SK-N-SH treated with all-trans-retinoic acid at 6 μM for 48 hours (cell line): ENCODE results near the gene XRN1.
A peak's percentile ranks its signal among the peaks of the same experiment; 100 is the strongest.

Experiments used
- CREB5 ChIP-seq: fragments of 250-450 bp; sonication (Bioruptor Pico); IDR thresholded peaks from 2 replicates; pipeline ENCODE4 v1.5.1; 2020; ENCODE audit warnings: low read depth, mild to moderate bottlenecking, moderate library complexity
- OSR1 ChIP-seq: fragments of 250-450 bp; sonication (Bioruptor Pico); IDR thresholded peaks from 2 replicates; pipeline ENCODE4 v1.8.0; 2022; ENCODE audit warnings: moderate library complexity, mild to moderate bottlenecking, inconsistent platforms
- PATZ1 ChIP-seq: fragments of 250-450 bp; sonication (Bioruptor Pico); IDR thresholded peaks from 2 replicates; pipeline ENCODE4 v1.8.0; 2020; ENCODE audit warnings: mild to moderate bottlenecking, moderate library complexity, borderline replicate concordance
- POU6F1 ChIP-seq: fragments of 250-450 bp; sonication (Bioruptor Pico); IDR thresholded peaks from 2 replicates; pipeline ENCODE4 v1.8.0; 2021; ENCODE audit warnings: low read depth, mild to moderate bottlenecking, moderate library complexity, borderline replicate concordance
- RARB ChIP-seq: fragments of 250-450 bp; sonication (Bioruptor Pico); IDR thresholded peaks from 2 replicates; pipeline ENCODE4 v1.8.0; 2021; ENCODE audit warnings: mild to moderate bottlenecking, moderate library complexity
- SNAI2 ChIP-seq: fragments of 250-450 bp; sonication (Bioruptor Pico); IDR thresholded peaks from 2 replicates; pipeline ENCODE4 v1.5.0; 2020; ENCODE audit warnings: mild to moderate bottlenecking, moderate library complexity
- TCF4 ChIP-seq: fragments of 250-450 bp; sonication (Bioruptor Pico); IDR thresholded peaks from 2 replicates; pipeline ENCODE4 v1.8.0; 2021; ENCODE audit warnings: mild to moderate bottlenecking, moderate library complexity, borderline replicate concordance
- TOX ChIP-seq: fragments of 250-450 bp; sonication (Bioruptor Pico); IDR thresholded peaks from 2 replicates; pipeline ENCODE4 v1.8.0; 2021; ENCODE audit warnings: mild to moderate bottlenecking, moderate library complexity, borderline replicate concordance
- ZC3H10 ChIP-seq: fragments of 250-450 bp; sonication (Bioruptor Pico); IDR thresholded peaks from 2 replicates; pipeline ENCODE4 v1.5.1; 2021; ENCODE audit warnings: mild to moderate bottlenecking, moderate library complexity
- ZFP30 ChIP-seq: fragments of 450-650 bp; formaldehyde crosslinking; IDR thresholded peaks from 2 replicates; pipeline ENCODE4 v1.5.0; 2022; ENCODE audit warnings: mild to moderate bottlenecking, moderate library complexity
- ZNF565 ChIP-seq: fragments of 450-650 bp; formaldehyde crosslinking; conservative IDR thresholded peaks from 2 replicates; pipeline ENCODE4 v1.5.0; 2020; ENCODE audit warnings: low read depth, mild to moderate bottlenecking, moderate library complexity

- TF ChIP-seq PATZ1 (CRISPR knock-in tag) (no peak), TOX (CRISPR knock-in tag) (no peak), CREB5 (no peak), ZC3H10 (CRISPR knock-in tag) (no peak), POU6F1 (CRISPR knock-in tag) (no peak), ZFP30 (CRISPR knock-in tag) (no peak), OSR1 (CRISPR knock-in tag) (no peak), TCF4 (peak; percentile 44; the same call in 1 of the 2 replicates), RARB (CRISPR knock-in tag) (no peak), SNAI2 (CRISPR knock-in tag) (no peak), ZNF565 (CRISPR knock-in tag) (no peak)
Observed at GRCh38 chr3:142279965-142280590, 167.8 kb downstream of the XRN1 start.
